ENCODE measurements around the gene PPFIBP1. TPM values are rescaled to one million over a fixed set of nuclear protein-coding genes. Genes with fewer than 3 reads are reported as not detected.

PPFIBP1 gene
- total and polyA plus RNA-seq, 9 of the 15 experiments (the other 6 are each of a cell fraction or from before 2014, with no cell fraction given): 0.46 to 3.5 (median 1.8) TPM

- DNase-seq (ENCODE audit: extremely low read depth in 1 of 4, low spot score in 3 of 4) (no peak), ATAC-seq (no peak), FAIRE-seq (no peak)
- no peak overlapping the region for H3K27ac ChIP-seq (ENCODE audit: extremely low read depth, low read depth, low read length)
- H3K36me3 ChIP-seq (ENCODE audit: control insufficient read depth, insufficient read depth, low read length): no peaks in the 10 kb centered on the region
- ChIA-PET CTCF (ENCODE audit: low intra/inter-chr PET ratio) (no interaction called here), POLR2A (no interaction called here)
- H4K20me1 ChIP-seq (replicated peaks; ENCODE audit: control insufficient read depth, insufficient read depth, low read length): no peaks in the 10 kb centered on the region
- no peaks in the 10 kb centered on the region for H3K79me2 ChIP-seq (ENCODE audit: control insufficient read depth, insufficient read depth, low read length)
- TF ChIP-seq NONO (IDR thresholded peaks at IDR 0.05; ENCODE audit: low read depth in 2 of 2, low read length in 1 of 2) (no peak), ZNF764 (CRISPR knock-in tag; IDR thresholded peaks at IDR 0.05; ENCODE audit: low read depth) (no peak), FOXA1 (IDR thresholded peaks at IDR 0.05; ENCODE audit: borderline replicate concordance) (no peak), AFF4 (CRISPR knock-in tag; IDR thresholded peaks at IDR 0.05) (no peak), NFATC3 (IDR thresholded peaks at IDR 0.05) (no peak), YBX1 (IDR thresholded peaks at IDR 0.05) (no peak), RBM25 (IDR thresholded peaks at IDR 0.05; ENCODE audit: low read depth, low read length, severe bottlenecking) (no peak), DPF2 (IDR thresholded peaks at IDR 0.05) (no peak), MAZ (CRISPR knock-in tag; conservative IDR thresholded peaks at IDR 0.05 in 1 of 2, IDR thresholded peaks at IDR 0.05 in 1 of 2) (no peak)
- H3K4me3 ChIP-seq: no peak overlapping the region
- no peaks in the 10 kb centered on the region for H3K9me3 ChIP-seq (replicated peaks; ENCODE audit: control insufficient read depth, insufficient read depth, low read depth, low read length)
- H2AFZ ChIP-seq (ENCODE audit: low read depth, low read length): no peak overlapping the region
- no peaks in the 10 kb centered on the region for H3K4me1 ChIP-seq (replicated peaks in 1 of 2; ENCODE audit: control insufficient read depth in 2 of 2, insufficient read depth in 2 of 2, low read length in 2 of 2)
- H3K27me3 ChIP-seq (ENCODE audit: control insufficient read depth in 2 of 2, insufficient read depth in 2 of 2, low read length in 2 of 2): peaks cover 0 to 4% of the 10 kb centered on the region in 2 experiments; a peak in 1 of 5 replicates
- intact Hi-C loops (cut with micrococcal nuclease): no loop called here
- WGBS (ENCODE audit: insufficient coverage, low coverage, missing lambda C conversion rate): 0% methylated on average over 2 of the region's 2 CpGs
- no peak overlapping the region for H3K4me2 ChIP-seq (ENCODE audit: insufficient read depth, low read length)
- no TSS peak for BruUV-seq (replicated peaks)
- H3K9ac ChIP-seq (ENCODE audit: insufficient read depth in 1 of 2, low read depth in 2 of 2, low read length in 2 of 2): no peak overlapping the region
- in situ Hi-C loops (cut with MboI): no loop called here
- no peaks in the 10 kb centered on the region for H3K9me1 ChIP-seq (ENCODE audit: control insufficient read depth, insufficient read depth, low read length)
Observed at GRCh38 chr12:27631813-27632491, 107.9 kb downstream of the PPFIBP1 start.

Measured in K562 (cell line).